ENCODE measurements around the gene ATP13A2.

- TF ChIP-seq CTCF (IDR thresholded peaks at IDR 0.05): no peak
- TF ChIP-seq EP300 (IDR thresholded peaks at IDR 0.05; ENCODE audit: borderline replicate concordance in 1 of 2, low read depth in 1 of 2, low read length in 1 of 2): no peak
- no peak for TF ChIP-seq MEF2A (IDR thresholded peaks at IDR 0.05; ENCODE audit: borderline replicate concordance, low read depth)
- TF ChIP-seq TCF12 (IDR thresholded peaks at IDR 0.05): no peak
- no peak for TF ChIP-seq REST (IDR thresholded peaks at IDR 0.05; ENCODE audit: low read depth, low read length)
- no peak for TF ChIP-seq MXI1 (IDR thresholded peaks at IDR 0.05; ENCODE audit: low read depth, low read length)
- no peak for TF ChIP-seq CHD2 (IDR thresholded peaks at IDR 0.05; ENCODE audit: low read length, partially characterized antibody)
- no peak for TF ChIP-seq JUND (IDR thresholded peaks at IDR 0.05)
- no peak for TF ChIP-seq FOXJ3 (CRISPR knock-in tag; IDR thresholded peaks at IDR 0.05)
- TF ChIP-seq NRF1 (IDR thresholded peaks at IDR 0.05; ENCODE audit: low read depth, low read length): no peak
- TF ChIP-seq GABPA (IDR thresholded peaks at IDR 0.05; ENCODE audit: low read depth): no peak
- no peak for TF ChIP-seq EZH2phosphoT487 (IDR thresholded peaks at IDR 0.05; ENCODE audit: borderline replicate concordance, low read depth)
- TF ChIP-seq YY1 (IDR thresholded peaks at IDR 0.05; ENCODE audit: low read depth): no peak
Observed at GRCh38 chr1:17023573-17023972, 11.8 kb upstream of the ATP13A2 start.
